Neutrophil (primary cell): ENCODE results near the gene DEAF1.

ENCODE experiments used
- H3K27ac ChIP-seq: fragments of 200-600 bp; sonication (generic); 2 replicates; pipeline ENCODE4 v1.5.1; 2016; ENCODE audit warnings: mild to moderate bottlenecking, moderate library complexity
- H3K27me3 ChIP-seq: fragments of 200-600 bp; sonication (generic); 2 replicates; pipeline ENCODE4 v1.6.0; 2016; ENCODE audit warnings: mild to moderate bottlenecking
- H3K36me3 ChIP-seq: fragments of 200-600 bp; sonication (generic); 2 replicates; pipeline ENCODE4 v1.5.1; 2017
- H3K4me1 ChIP-seq, 2 experiments: fragments of 200-600 bp in 1 of 2; sonication (generic) in 1 of 2; 1 replicate in 1 of 2; 2 replicates in 1 of 2; pipeline versions ENCODE4 v1.5.1 to v1.6.1; 2013 to 2016; ENCODE audit warnings: low read depth in 1 of 2, low read length in 1 of 2, mild to moderate bottlenecking in 1 of 2, moderate library complexity in 1 of 2; ENCODE audit not compliant: control insufficient read depth in 1 of 2, insufficient read depth in 1 of 2
- H3K4me3 ChIP-seq, 2 experiments: fragments of 200-600 bp in 1 of 2; sonication (generic) in 1 of 2; 1 replicate in 1 of 2; 2 replicates in 1 of 2; pipeline ENCODE4 v1.5.1; 2013 to 2016; ENCODE audit warnings: low read depth in 1 of 2, low read length in 1 of 2, mild to moderate bottlenecking in 1 of 2, moderate library complexity in 1 of 2
- H3K9me3 ChIP-seq: fragments of 200-600 bp; sonication (generic); 2 replicates; pipeline ENCODE4 v1.5.1; 2016
- TF ChIP-seq, protein P1 (sequence below): fragments of 200-600 bp; sonication (generic); IDR thresholded peaks from 2 replicates; pipeline ENCODE4 v1.5.1; 2016; ENCODE audit warnings: antibody characterized with exemption

The DEAF1 gene

DNA sequence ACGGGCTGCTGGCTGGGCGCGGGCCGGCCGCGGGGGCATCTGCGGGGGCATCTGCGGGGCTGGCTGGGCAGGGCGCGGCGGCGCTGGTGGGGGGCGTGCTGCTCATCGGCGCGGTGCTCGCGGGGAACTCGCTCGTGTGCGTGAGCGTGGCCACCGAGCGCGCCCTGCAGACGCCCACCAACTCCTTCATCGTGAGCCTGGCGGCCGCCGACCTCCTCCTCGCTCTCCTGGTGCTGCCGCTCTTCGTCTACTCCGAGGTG, 57.8 kb downstream of the DEAF1 start:
- Histone ChIP-seq H3K4me3 (no peak overlapping the region), H3K27ac (no peak overlapping the region), H3K36me3 (peaks cover 6% of the 10 kb centered on the region), H3K4me1 (peaks cover 11 to 20% of the 10 kb centered on the region in 2 experiments), H3K27me3 (peaks cover 66% of the 10 kb centered on the region), H3K9me3 (no peaks in the 10 kb centered on the region)
- TF ChIP-seq, protein P1, sequence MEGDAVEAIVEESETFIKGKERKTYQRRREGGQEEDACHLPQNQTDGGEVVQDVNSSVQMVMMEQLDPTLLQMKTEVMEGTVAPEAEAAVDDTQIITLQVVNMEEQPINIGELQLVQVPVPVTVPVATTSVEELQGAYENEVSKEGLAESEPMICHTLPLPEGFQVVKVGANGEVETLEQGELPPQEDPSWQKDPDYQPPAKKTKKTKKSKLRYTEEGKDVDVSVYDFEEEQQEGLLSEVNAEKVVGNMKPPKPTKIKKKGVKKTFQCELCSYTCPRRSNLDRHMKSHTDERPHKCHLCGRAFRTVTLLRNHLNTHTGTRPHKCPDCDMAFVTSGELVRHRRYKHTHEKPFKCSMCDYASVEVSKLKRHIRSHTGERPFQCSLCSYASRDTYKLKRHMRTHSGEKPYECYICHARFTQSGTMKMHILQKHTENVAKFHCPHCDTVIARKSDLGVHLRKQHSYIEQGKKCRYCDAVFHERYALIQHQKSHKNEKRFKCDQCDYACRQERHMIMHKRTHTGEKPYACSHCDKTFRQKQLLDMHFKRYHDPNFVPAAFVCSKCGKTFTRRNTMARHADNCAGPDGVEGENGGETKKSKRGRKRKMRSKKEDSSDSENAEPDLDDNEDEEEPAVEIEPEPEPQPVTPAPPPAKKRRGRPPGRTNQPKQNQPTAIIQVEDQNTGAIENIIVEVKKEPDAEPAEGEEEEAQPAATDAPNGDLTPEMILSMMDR = no peak

DNA sequence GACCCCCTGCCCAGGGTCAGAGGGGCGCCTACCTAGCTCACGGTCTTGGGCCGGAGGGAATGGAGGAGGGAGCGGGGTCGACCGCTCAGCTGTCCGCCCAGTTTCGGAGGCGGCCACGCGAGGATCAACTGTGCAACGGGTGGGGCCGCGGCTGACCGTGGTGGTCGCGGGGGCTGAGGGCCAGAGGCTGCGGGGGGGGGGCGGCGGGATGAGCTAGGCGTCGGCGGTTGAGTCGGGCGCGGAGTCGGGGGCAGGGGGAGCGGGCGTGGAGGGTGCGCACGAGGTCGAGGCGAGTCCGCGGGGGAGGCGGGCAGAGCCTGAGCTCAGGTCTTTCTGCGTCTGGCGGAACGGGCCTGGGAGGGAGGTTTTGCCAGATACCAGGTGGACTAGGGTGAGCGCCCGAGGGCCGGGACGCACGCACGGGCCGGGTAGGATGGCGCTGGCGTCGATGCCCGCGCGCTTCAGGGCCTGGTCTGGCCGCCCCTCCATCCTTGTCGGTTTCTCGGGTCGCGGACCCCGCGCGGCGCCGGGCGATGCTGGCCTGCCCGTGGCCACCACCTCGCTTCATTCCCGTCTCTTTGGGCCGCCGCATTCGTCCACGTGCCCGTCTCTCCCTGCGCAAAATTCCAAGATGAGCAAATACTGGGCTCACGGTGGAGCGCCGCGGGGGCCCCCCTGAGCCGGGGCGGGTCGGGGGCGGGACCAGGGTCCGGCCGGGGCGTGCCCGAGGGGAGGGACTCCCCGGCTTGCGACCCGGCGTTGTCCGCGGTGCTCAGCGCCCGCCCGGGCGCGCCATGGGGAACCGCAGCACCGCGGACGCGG, 58.3 kb downstream of the DEAF1 start, which contains the start of gene DRD4:
Gene DRD4 (plus strand): TSS at position 759 of the 822 bp plus-strand sequence. CDS start 36 bp downstream, at position 795.
- Histone ChIP-seq H3K4me1 (peaks cover 11 to 20% of the 10 kb centered on the region in 2 experiments), H3K27me3 (peaks cover 66% of the 10 kb centered on the region), H3K36me3 (peaks cover under 1% of the 10 kb centered on the region), H3K4me3 (no peak within 1 kb of the TSS), H3K9me3 (no peaks in the 10 kb centered on the region), H3K27ac (no peak within 1 kb of the TSS)
- TF ChIP-seq, protein P1 = no peak

DNA sequence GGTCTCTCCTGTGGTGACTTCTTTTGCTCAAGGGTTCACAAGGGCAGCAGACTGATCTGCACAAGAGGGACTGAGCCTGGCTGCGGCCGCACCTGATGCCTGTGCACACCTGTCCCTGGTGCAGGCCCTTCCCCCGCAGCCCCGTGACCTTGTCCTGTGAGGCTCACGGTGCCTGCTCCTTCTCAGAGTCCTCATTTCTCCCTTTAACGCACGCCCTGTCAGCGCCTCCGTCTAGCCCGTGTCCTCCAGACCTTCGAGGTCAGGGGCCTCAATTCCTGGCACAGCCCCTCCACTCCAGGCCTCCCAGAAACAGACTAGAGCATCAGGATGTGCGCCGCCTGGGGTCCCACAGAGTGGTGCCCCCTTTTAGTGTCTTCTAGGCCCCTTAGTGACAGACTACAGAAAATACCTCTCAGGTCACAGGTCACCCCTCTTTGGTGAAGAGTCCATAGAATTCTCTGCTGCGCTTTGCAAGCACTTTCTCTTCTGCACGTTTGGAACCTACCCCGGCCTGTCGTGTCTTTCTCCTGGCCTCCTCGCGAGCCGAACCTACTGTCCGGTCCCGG, 59.0 kb downstream of the DEAF1 start:
- Histone ChIP-seq H3K36me3 (no peaks in the 10 kb centered on the region), H3K4me1 (peaks cover 7 to 19% of the 10 kb centered on the region in 2 experiments), H3K9me3 (no peaks in the 10 kb centered on the region), H3K27ac (no peak overlapping the region), H3K27me3 (peaks cover 61% of the 10 kb centered on the region), H3K4me3 (no peak overlapping the region)
- TF ChIP-seq, protein P1 = no peak

DNA sequence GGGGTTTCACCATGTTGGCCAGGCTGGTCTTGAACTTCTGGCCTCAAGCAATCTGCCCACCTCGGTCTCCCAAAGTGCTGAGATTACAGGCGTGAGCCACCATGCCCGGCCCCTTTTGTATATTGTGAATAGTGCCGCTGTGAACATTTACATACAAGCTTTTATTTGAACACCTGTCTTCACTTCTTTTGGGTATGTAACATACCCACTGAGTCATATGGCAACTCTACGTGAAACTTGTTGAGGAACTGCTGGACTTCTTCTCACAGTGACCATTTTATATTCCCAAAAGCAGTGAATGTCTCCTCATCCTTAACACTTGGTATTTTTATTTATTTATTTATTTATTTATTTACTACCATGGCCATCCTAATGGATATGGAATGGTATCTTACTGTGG, 64.2 kb downstream of the DEAF1 start:
- Histone ChIP-seq H3K27me3 (peaks cover 51% of the 10 kb centered on the region), H3K9me3 (no peaks in the 10 kb centered on the region), H3K27ac (no peak overlapping the region), H3K4me3 (no peak overlapping the region), H3K36me3 (no peaks in the 10 kb centered on the region), H3K4me1 (no peaks in the 10 kb centered on the region)
- TF ChIP-seq, protein P1 = no peak

DNA sequence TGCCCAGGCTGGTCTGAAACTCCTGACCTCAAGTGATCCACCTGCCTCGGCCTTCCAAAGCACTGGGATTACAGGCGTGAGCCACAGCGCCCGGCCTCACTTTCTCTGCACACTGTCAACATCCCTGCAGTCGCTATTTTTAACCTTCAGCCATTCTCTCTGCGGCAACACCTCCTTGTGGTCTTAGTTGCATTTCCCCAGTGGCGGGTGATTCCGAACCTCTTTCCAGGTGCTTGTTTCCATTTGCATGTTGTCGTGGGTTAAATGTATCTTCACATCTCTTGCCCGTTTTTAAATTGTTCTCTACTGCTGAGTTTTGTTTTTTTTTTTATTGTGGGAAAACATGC, 65.8 kb downstream of the DEAF1 start:
- no peaks in the 10 kb centered on the region for H3K4me1 ChIP-seq
- no peak overlapping the region for H3K4me3 ChIP-seq
- TF ChIP-seq, protein P1 = no peak
- no peaks in the 10 kb centered on the region for H3K36me3 ChIP-seq
- H3K27me3 ChIP-seq = peaks cover 55% of the 10 kb centered on the region
- no peak overlapping the region for H3K27ac ChIP-seq
- H3K9me3 ChIP-seq = no peaks in the 10 kb centered on the region
